A549 treated with DMSO at 1 μM for 4 hours (cell line): Measurements from ENCODE around the gene LONRF2. TPM values are rescaled to one million over a fixed set of nuclear protein-coding genes. Genes with fewer than 3 reads are reported as not detected.

Experiments
- total RNA-seq: library from RNA; stranded (reverse); fragments of 200-300 nt; extraction: Qiagen RNA extraction; gene quantifications from 5 replicates; pipeline ENCODE4 v1.2.3, GENCODE V29; 2022; ENCODE audit warnings: low read depth

LONRF2 gene
- total RNA-seq, result 3.3 to 5.5 TPM (median 4.8 TPM) in 5 replicates

DNA sequence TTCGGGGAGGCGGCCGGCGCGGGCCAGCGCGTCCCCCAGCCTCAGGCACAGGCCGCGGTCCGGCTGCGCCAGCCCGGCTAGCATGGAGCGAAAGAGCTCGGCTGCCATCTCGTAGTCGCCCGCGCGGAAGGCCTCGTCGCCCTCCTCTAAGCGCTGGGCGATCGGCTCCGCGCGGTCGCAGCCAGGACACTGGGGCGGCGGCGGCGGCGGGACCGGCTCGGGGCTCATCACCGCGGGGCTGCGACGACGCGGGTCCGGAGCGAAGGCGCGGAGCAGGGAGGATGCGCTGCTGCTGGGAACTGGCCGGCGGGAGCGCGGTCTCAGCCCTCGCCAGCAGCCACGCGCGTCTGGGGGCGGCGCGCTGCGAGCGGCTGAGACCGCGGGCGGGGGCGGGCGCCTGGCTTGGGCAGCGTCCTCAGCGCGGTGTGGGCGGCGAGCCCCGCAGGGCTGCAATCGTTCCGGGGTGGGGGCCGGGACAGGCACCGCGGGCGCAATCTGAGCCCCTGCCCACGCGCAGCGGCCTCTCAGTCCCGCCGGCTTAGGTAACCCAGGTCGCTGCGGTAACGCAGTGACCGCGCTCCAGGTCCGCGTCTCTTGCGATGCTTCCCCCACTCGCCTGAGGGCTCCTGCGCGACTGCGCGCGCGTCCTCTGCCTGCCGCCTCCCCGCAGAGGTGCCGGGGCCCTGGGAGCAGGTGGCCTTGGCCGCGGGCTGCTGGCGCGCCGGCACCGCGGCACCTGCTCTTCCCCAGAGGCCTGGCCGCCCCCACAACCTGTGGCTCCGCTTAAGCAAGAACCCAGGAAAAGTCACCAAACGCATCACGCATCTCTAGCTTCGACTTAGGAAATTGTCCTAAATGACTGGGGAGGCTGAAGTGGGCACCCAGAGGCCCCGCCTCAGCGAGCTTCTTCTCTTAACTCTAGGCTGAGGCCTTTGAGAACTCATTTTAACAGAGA is at the start of gene LONRF2:
TSS of gene LONRF2 (minus strand) at position 636 of the 955 bp plus-strand sequence. CDS start at position 228, 408 bp downstream.

Other genes starting within 250 kb of the LONRF2 start
- gene AFF3, start 179.9 kb downstream of the LONRF2 start, total RNA-seq, result 0.02 to 0.10 TPM (median 0.08 TPM) in 5 replicates
- 15.8 to 18.2 TPM (median 17.2 TPM) in 5 replicates for gene CHST10, start 95.2 kb upstream of the LONRF2 start, total RNA-seq
- gene NMS, start 148.0 kb upstream of the LONRF2 start, total RNA-seq, result not detected in 5 replicates
- gene PDCL3, start 240.5 kb upstream of the LONRF2 start, total RNA-seq, result 36.4 to 49.1 TPM (median 38.6 TPM) in 5 replicates